GM23338 (cell line): ENCODE results near the gene TBC1D21. TPM values are rescaled to one million over a fixed set of nuclear protein-coding genes. Genes with fewer than 3 reads are reported as not detected.

ENCODE experiments used
- ATAC-seq: fragments of 200-7000 bp; cut with Tn5 transposase; 3 replicates; pipeline ENCODE4 v1.9.1; 2020
- DNase-seq: peaks from one replicate; pipeline ENCODE4 v3.0.0-alpha.2; 2015; ENCODE audit warnings: low spot score
- H2AFZ ChIP-seq: fragments of 200-600 bp; sonication (generic); 2 replicates; pipeline ENCODE4 v1.8.0; 2016; ENCODE audit warnings: antibody characterized with exemption, mild to moderate bottlenecking, moderate library complexity
- H3F3A ChIP-seq: fragments of 200-600 bp; sonication (generic); replicated peaks from 2 replicates; pipeline ENCODE4 v1.8.0; 2017; ENCODE audit warnings: antibody characterized with exemption, mixed run types, low read depth
- H3K27ac ChIP-seq: fragments of 200-600 bp; sonication (generic); 2 replicates; pipeline ENCODE4 v1.6.1; 2016; ENCODE audit warnings: low read depth
- H3K27me3 ChIP-seq: fragments of 200-600 bp; sonication (generic); 2 replicates; pipeline ENCODE4 v1.8.0; 2016; ENCODE audit warnings: mild to moderate bottlenecking, mixed run types, moderate library complexity; ENCODE audit not compliant: insufficient read depth
- H3K36me3 ChIP-seq: fragments of 200-600 bp; sonication (generic); 2 replicates; pipeline ENCODE4 v1.8.0; 2016; ENCODE audit warnings: mild to moderate bottlenecking; ENCODE audit not compliant: insufficient read depth
- H3K4me1 ChIP-seq: fragments of 200-600 bp; sonication (generic); 2 replicates; pipeline ENCODE4 v1.8.0; 2016; ENCODE audit warnings: mild to moderate bottlenecking, moderate library complexity; ENCODE audit not compliant: insufficient read depth
- H3K4me2 ChIP-seq: fragments of 200-600 bp; sonication (generic); 2 replicates; pipeline ENCODE4 v1.7.1; 2017; ENCODE audit warnings: mixed run types
- H3K4me3 ChIP-seq: fragments of 200-600 bp; sonication (generic); 2 replicates; pipeline ENCODE4 v1.6.1; 2016; ENCODE audit warnings: mixed run types
- H3K79me2 ChIP-seq: fragments of 200-600 bp; sonication (generic); replicated peaks from 2 replicates; pipeline ENCODE4 v1.8.0; 2017; ENCODE audit warnings: mild to moderate bottlenecking; ENCODE audit not compliant: insufficient read depth
- H3K9me2 ChIP-seq: fragments of 200-600 bp; sonication (generic); 2 replicates; pipeline ENCODE4 v1.8.0; 2017; ENCODE audit not compliant: insufficient read depth
- H4K20me1 ChIP-seq: fragments of 200-600 bp; sonication (generic); replicated peaks from 2 replicates; pipeline ENCODE4 v1.8.0; 2017; ENCODE audit warnings: mild to moderate bottlenecking; ENCODE audit not compliant: insufficient read depth
- H3K27ac Mint-ChIP-seq: 2 replicates; pipeline ENCODE4 v1.8.0; 2020; ENCODE audit warnings: inconsistent platforms, mild to moderate bottlenecking, moderate library complexity, mixed read lengths
- H3K27me3 Mint-ChIP-seq: 3 replicates; pipeline ENCODE4 v1.8.0; 2022; ENCODE audit warnings: low read depth, mild to moderate bottlenecking, moderate library complexity, mixed read lengths, inconsistent platforms; ENCODE audit not compliant: insufficient read depth, poor library complexity
- H3K36me3 Mint-ChIP-seq: 3 replicates; pipeline ENCODE4 v1.8.0; 2021; ENCODE audit warnings: low read depth, mild to moderate bottlenecking, inconsistent platforms, moderate library complexity, mixed read lengths
- H3K4me1 Mint-ChIP-seq: 3 replicates; pipeline ENCODE4 v1.8.0; 2020; ENCODE audit warnings: mild to moderate bottlenecking, inconsistent platforms, mixed read lengths
- H3K4me3 Mint-ChIP-seq: 3 replicates; pipeline ENCODE4 v1.8.0; 2021; ENCODE audit warnings: moderate library complexity, mild to moderate bottlenecking, inconsistent platforms, mixed read lengths
- H3K9me3 Mint-ChIP-seq: 3 replicates; pipeline ENCODE4 v1.8.0; 2020; ENCODE audit warnings: moderate library complexity, mild to moderate bottlenecking, inconsistent platforms, mixed read lengths
- EZH2 ChIP-seq: fragments of 200-600 bp; sonication (generic); IDR thresholded peaks from one replicate; pipeline ENCODE4 v1.8.0; 2017; ENCODE audit warnings: antibody characterized with exemption, mild to moderate bottlenecking, low read depth; ENCODE audit not compliant: unreplicated experiment
- JUNB ChIP-seq: IDR thresholded peaks from one replicate; pipeline ENCODE4 v1.6.1; 2016; ENCODE audit warnings: antibody characterized with exemption; ENCODE audit not compliant: unreplicated experiment
- NANOG ChIP-seq: IDR thresholded peaks from 2 replicates; pipeline ENCODE4 v1.6.1; 2016; ENCODE audit warnings: antibody characterized with exemption, borderline replicate concordance
- STAT1 ChIP-seq: IDR thresholded peaks from one replicate; pipeline ENCODE4 v1.6.1; 2016; ENCODE audit warnings: antibody characterized with exemption; ENCODE audit not compliant: unreplicated experiment
- ZNF114 ChIP-seq: fragments of 250-450 bp; sonication (Bioruptor Pico); IDR thresholded peaks from 2 replicates; pipeline ENCODE4 v1.5.0; 2020; ENCODE audit warnings: mild to moderate bottlenecking, moderate library complexity
- ZNF331 ChIP-seq: fragments of 250-450 bp; sonication (Bioruptor Pico); IDR thresholded peaks from 2 replicates; pipeline ENCODE4 v1.5.0; 2020; ENCODE audit warnings: low read depth, mild to moderate bottlenecking, moderate library complexity
- polyA plus RNA-seq: library from polyadenylated mRNA; unstranded; fragments of >200 nt; fragmentation: Nextera tagmentation; extraction: Ambion mirVana; gene quantifications from 2 replicates; pipeline ENCODE4 v1.2.1, GENCODE V29; 2016
- total RNA-seq: library from RNA; depleted of rRNA; stranded (reverse); fragments of >200 nt; shearing (Covaris generic); gene quantifications from 2 replicates; pipeline ENCODE4 v1.2.3, GENCODE V29; 2014
- TF ChIP-seq, protein P1 (sequence below), 2 experiments: fragments of 200-600 bp in 1 of 2; sonication (generic) in 1 of 2; conservative IDR thresholded peaks; 2 replicates each; pipeline versions ENCODE4 v1.5.1 to v1.6.1; 2016 to 2017; ENCODE audit warnings: antibody characterized with exemption in 2 of 2, low read depth in 2 of 2, mild to moderate bottlenecking in 2 of 2, moderate library complexity in 1 of 2
- TF ChIP-seq, protein P2 (sequence below): IDR thresholded peaks from 2 replicates; pipeline ENCODE4 v1.6.1; 2016; ENCODE audit warnings: antibody characterized with exemption
- TF ChIP-seq, protein P3 (sequence below): IDR thresholded peaks from one replicate; pipeline ENCODE4 v1.6.1; 2018; ENCODE audit warnings: antibody characterized with exemption; ENCODE audit not compliant: unreplicated experiment

The TBC1D21 gene
- total and polyA plus RNA-seq, 2 experiments from 2014 or later, result not detected

DNA sequence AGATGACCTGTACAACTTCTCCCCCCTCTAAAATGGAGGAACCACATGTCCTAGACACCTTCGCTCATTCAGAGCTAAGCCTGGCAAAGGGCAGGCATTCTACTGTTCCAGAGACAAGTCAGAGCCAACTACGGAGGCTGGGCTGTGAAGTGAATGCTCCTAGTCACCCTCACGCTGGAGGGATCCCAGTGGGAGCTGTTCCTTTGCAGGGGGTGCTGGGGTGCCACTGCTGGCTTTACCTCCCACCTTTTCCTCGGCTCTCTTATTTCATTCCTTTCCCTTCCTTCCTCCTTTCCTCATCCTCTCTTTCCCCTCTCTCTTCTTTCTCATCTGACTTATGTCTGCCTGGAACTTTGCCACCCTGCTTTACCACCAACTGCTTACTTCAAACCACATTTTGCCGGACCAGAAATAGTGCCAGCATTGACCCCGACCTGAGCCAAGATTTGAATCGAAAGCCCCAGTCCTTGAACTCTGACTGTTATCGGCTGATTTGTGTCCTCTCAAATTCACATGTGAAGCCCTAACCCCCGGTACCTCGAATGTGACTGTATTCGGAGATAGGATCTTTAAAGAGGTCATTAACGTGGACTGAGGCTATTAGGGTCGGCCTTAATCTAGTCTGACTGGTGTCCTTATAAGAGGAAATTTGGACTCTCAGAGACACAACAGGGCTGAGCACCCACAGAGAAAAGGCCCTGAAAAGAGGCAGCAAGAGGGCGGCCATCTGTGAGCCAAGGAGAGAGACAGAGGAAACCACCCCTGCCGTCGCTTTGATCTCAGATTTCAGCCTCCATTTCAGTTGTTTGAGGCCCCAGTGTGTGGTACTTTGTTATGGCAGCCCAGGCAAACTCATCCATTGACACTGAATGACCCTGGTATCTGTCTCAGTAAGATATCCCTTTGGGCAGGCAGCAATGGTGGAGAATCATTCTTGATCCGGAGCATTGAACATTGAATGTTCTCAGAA lies 31.3 kb upstream of the TBC1D21 start:
- H3K4me1 Mint-ChIP-seq, result peaks cover 21% of the 10 kb centered on the region
- no peaks in the 10 kb centered on the region for H3F3A ChIP-seq
- ATAC-seq (peak; percentile 53), DNase-seq (peak; percentile 17)
- peaks cover 1% of the 10 kb centered on the region for H3K27me3 Mint-ChIP-seq
- no peak overlapping the region for H3K27ac ChIP-seq
- H3K27me3 ChIP-seq, result no peaks in the 10 kb centered on the region
- no peaks in the 10 kb centered on the region for H3K79me2 ChIP-seq
- H3K27ac Mint-ChIP-seq, result no peak overlapping the region
- H3K9me3 Mint-ChIP-seq, result peaks cover 3% of the 10 kb centered on the region; the same call in 1 of the 3 replicates
- no peak overlapping the region for H3K4me3 Mint-ChIP-seq
- peaks cover 13% of the 10 kb centered on the region; the same call in 1 of the 2 replicates for H3K4me1 ChIP-seq
- TF ChIP-seq, protein P1, sequence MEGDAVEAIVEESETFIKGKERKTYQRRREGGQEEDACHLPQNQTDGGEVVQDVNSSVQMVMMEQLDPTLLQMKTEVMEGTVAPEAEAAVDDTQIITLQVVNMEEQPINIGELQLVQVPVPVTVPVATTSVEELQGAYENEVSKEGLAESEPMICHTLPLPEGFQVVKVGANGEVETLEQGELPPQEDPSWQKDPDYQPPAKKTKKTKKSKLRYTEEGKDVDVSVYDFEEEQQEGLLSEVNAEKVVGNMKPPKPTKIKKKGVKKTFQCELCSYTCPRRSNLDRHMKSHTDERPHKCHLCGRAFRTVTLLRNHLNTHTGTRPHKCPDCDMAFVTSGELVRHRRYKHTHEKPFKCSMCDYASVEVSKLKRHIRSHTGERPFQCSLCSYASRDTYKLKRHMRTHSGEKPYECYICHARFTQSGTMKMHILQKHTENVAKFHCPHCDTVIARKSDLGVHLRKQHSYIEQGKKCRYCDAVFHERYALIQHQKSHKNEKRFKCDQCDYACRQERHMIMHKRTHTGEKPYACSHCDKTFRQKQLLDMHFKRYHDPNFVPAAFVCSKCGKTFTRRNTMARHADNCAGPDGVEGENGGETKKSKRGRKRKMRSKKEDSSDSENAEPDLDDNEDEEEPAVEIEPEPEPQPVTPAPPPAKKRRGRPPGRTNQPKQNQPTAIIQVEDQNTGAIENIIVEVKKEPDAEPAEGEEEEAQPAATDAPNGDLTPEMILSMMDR (conservative IDR thresholded peaks at IDR 0.05; ENCODE audit: low read depth in 2 of 2), result no peak
- TF ChIP-seq, protein P2, sequence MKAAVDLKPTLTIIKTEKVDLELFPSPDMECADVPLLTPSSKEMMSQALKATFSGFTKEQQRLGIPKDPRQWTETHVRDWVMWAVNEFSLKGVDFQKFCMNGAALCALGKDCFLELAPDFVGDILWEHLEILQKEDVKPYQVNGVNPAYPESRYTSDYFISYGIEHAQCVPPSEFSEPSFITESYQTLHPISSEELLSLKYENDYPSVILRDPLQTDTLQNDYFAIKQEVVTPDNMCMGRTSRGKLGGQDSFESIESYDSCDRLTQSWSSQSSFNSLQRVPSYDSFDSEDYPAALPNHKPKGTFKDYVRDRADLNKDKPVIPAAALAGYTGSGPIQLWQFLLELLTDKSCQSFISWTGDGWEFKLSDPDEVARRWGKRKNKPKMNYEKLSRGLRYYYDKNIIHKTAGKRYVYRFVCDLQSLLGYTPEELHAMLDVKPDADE, result no peak
- TF ChIP-seq, protein P3, sequence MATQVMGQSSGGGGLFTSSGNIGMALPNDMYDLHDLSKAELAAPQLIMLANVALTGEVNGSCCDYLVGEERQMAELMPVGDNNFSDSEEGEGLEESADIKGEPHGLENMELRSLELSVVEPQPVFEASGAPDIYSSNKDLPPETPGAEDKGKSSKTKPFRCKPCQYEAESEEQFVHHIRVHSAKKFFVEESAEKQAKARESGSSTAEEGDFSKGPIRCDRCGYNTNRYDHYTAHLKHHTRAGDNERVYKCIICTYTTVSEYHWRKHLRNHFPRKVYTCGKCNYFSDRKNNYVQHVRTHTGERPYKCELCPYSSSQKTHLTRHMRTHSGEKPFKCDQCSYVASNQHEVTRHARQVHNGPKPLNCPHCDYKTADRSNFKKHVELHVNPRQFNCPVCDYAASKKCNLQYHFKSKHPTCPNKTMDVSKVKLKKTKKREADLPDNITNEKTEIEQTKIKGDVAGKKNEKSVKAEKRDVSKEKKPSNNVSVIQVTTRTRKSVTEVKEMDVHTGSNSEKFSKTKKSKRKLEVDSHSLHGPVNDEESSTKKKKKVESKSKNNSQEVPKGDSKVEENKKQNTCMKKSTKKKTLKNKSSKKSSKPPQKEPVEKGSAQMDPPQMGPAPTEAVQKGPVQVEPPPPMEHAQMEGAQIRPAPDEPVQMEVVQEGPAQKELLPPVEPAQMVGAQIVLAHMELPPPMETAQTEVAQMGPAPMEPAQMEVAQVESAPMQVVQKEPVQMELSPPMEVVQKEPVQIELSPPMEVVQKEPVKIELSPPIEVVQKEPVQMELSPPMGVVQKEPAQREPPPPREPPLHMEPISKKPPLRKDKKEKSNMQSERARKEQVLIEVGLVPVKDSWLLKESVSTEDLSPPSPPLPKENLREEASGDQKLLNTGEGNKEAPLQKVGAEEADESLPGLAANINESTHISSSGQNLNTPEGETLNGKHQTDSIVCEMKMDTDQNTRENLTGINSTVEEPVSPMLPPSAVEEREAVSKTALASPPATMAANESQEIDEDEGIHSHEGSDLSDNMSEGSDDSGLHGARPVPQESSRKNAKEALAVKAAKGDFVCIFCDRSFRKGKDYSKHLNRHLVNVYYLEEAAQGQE, result no peak
- TF ChIP-seq JUNB (no peak), STAT1 (no peak), NANOG (no peak), ZNF114 (CRISPR knock-in tag) (no peak), ZNF331 (CRISPR knock-in tag) (no peak), EZH2 (no peak)
- H3K9me2 ChIP-seq, result no peaks in the 10 kb centered on the region
- no peaks in the 10 kb centered on the region for H3K36me3 ChIP-seq
- no peak overlapping the region for H3K4me3 ChIP-seq
- peak overlapping the region; percentile 29 for H2AFZ ChIP-seq
- no peaks in the 10 kb centered on the region for H3K36me3 Mint-ChIP-seq
- H3K4me2 ChIP-seq, result no peak overlapping the region
- H4K20me1 ChIP-seq, result no peaks in the 10 kb centered on the region
